GM12878 (cell line): ENCODE data around the gene PODN. TPM values are rescaled to one million over a fixed set of nuclear protein-coding genes. Genes with fewer than 3 reads are reported as not detected.

Experiments
- ATAC-seq: fragments of 200-7000 bp; cut with Tn5 transposase; 3 replicates; pipeline ENCODE4 v1.9.1; 2020; ENCODE audit warnings: mild to moderate bottlenecking, moderate library complexity
- BruUV-seq: library from RNA; stranded (reverse); fragments of 400-500 nt; replicated peaks from 2 replicates; lab custom pipeline; 2021; lab: Mats Ljungman, UMichigan
- CTCF ChIA-PET: fragments of 300-600 bp; sonication (Branson Sonifier 250); formaldehyde crosslinking; extraction: SDS; loops from one replicate; lab custom pipeline; 2021; ENCODE audit warnings: inconsistent platforms; lab: Yijun Ruan, JAX
- POLR2A ChIA-PET: fragments of 350-600 bp; formaldehyde crosslinking; extraction: SDS; loops from one replicate; lab custom pipeline; 2021; ENCODE audit warnings: inconsistent platforms; lab: Charles Lee
- RAD21 ChIA-PET: fragments of 300-600 bp; sonication (Branson Sonifier 250); formaldehyde crosslinking; loops from one replicate; lab custom pipeline; 2023; ENCODE audit warnings: antibody characterized with exemption; ENCODE audit not compliant: unreplicated experiment; lab: Charles Lee
- SMC1A ChIA-PET: fragments of 300-600 bp; sonication (Branson Sonifier 250); formaldehyde crosslinking; loops from one replicate; lab custom pipeline; 2023; ENCODE audit not compliant: unreplicated experiment, uncharacterized antibody; lab: Charles Lee
- DNase-seq: peaks from one replicate; pipeline ENCODE4 v3.0.0-alpha.2; 2011; ENCODE audit warnings: low read depth, low spot score
- FAIRE-seq: peaks from 3 replicates; lab custom pipeline; 2011; peaks lifted over from hg19 to GRCh38; lab: Jason Lieb, UNC
- H2AFZ ChIP-seq: 2 replicates; pipeline ENCODE4 v1.6.0; 2011; ENCODE audit warnings: low read depth, low read length, control low read depth; ENCODE audit not compliant: control insufficient read depth
- H3K27ac ChIP-seq: 2 replicates; pipeline ENCODE4 v1.5.1; 2011; ENCODE audit warnings: control low read depth; ENCODE audit not compliant: control insufficient read depth, insufficient read depth
- H3K27me3 ChIP-seq, 2 experiments: replicated peaks in 1 of 2; 2 replicates each; pipeline versions ENCODE4 v1.6.0 to v1.6.1; 2011; ENCODE audit warnings: low read length in 1 of 2; ENCODE audit not compliant: control insufficient read depth in 2 of 2, insufficient read depth in 2 of 2
- H3K36me3 ChIP-seq, 2 experiments: 2 replicates each; pipeline ENCODE4 v1.5.1; 2011; ENCODE audit warnings: low read length in 1 of 2; ENCODE audit not compliant: control insufficient read depth in 2 of 2, insufficient read depth in 2 of 2
- H3K4me1 ChIP-seq: 2 replicates; pipeline ENCODE4 v1.6.1; 2011; ENCODE audit warnings: mild to moderate bottlenecking, low read length, moderate library complexity, mixed read lengths; ENCODE audit not compliant: control insufficient read depth, insufficient read depth
- H3K4me2 ChIP-seq: 2 replicates; pipeline ENCODE4 v1.6.0; 2011; ENCODE audit warnings: control low read depth; ENCODE audit not compliant: control insufficient read depth, insufficient read depth
- H3K4me3 ChIP-seq: fragments of 200-600 bp; sonication (generic); 2 replicates; pipeline ENCODE4 v1.5.1; 2016
- H3K79me2 ChIP-seq: 2 replicates; pipeline ENCODE4 v1.6.0; 2011; ENCODE audit warnings: low read length; ENCODE audit not compliant: control insufficient read depth, insufficient read depth
- H3K9ac ChIP-seq: 2 replicates; pipeline ENCODE4 v1.8.0; 2011; ENCODE audit warnings: low read length, control low read depth, mixed read lengths; ENCODE audit not compliant: control insufficient read depth, insufficient read depth
- H3K9me3 ChIP-seq: replicated peaks from 3 replicates; pipeline ENCODE4 v1.5.1; 2011; ENCODE audit warnings: mild to moderate bottlenecking, low read length; ENCODE audit not compliant: control insufficient read depth, insufficient read depth
- H4K20me1 ChIP-seq: 2 replicates; pipeline ENCODE4 v1.6.0; 2011; ENCODE audit not compliant: control insufficient read depth, insufficient read depth
- ESRRA ChIP-seq: IDR thresholded peaks from 2 replicates; pipeline ENCODE4 v1.6.1; 2012; ENCODE audit warnings: mild to moderate bottlenecking, low read length, improper control_type of control experiment
- IKZF1 ChIP-seq: fragments of 450-650 bp; conservative IDR thresholded peaks from 2 replicates; pipeline ENCODE4 v1.6.1; 2017; ENCODE audit warnings: antibody characterized with exemption, mild to moderate bottlenecking
- MTA2 ChIP-seq: fragments of 450-650 bp; IDR thresholded peaks from 2 replicates; pipeline ENCODE4 v1.6.1; 2016; ENCODE audit warnings: low read depth, mild to moderate bottlenecking, moderate library complexity
- PML ChIP-seq: IDR thresholded peaks from 2 replicates; pipeline ENCODE4 v1.6.1; 2012; ENCODE audit warnings: low read length, inconsistent platforms
- POU2F2 ChIP-seq: IDR thresholded peaks from 3 replicates; pipeline ENCODE4 v1.6.1; 2011; ENCODE audit warnings: low read depth, mild to moderate bottlenecking, low read length, borderline replicate concordance
- RAD51 ChIP-seq: fragments of 450-650 bp; IDR thresholded peaks from 2 replicates; pipeline ENCODE4 v1.6.1; 2016; ENCODE audit warnings: moderate library complexity, mild to moderate bottlenecking, inconsistent platforms
- RFX5 ChIP-seq: IDR thresholded peaks from 2 replicates; pipeline ENCODE4 v1.6.1; 2011; ENCODE audit warnings: low read depth, low read length, improper control_type of control experiment
- SMC3 ChIP-seq: IDR thresholded peaks from 2 replicates; pipeline ENCODE4 v1.6.1; 2011; ENCODE audit warnings: low read length, improper control_type of control experiment, borderline replicate concordance
- SREBF2 ChIP-seq: IDR thresholded peaks from 2 replicates; pipeline ENCODE4 v1.6.1; 2012; ENCODE audit warnings: mild to moderate bottlenecking, low read length
- TAF1 ChIP-seq: IDR thresholded peaks from 2 replicates; pipeline ENCODE4 v1.6.1; 2011; ENCODE audit warnings: mild to moderate bottlenecking, low read depth, low read length, borderline replicate concordance
- ZNF207 ChIP-seq: fragments of 450-650 bp; IDR thresholded peaks from 2 replicates; pipeline ENCODE4 v1.6.1; 2014; ENCODE audit warnings: antibody characterized with exemption, mild to moderate bottlenecking, borderline replicate concordance
- ZNF274 ChIP-seq: IDR thresholded peaks from one replicate; pipeline ENCODE4 v1.8.0; 2011; ENCODE audit not compliant: insufficient read length, insufficient read depth
- ZSCAN29 ChIP-seq: fragments of 450-650 bp; IDR thresholded peaks from 2 replicates; pipeline ENCODE4 v1.6.1; 2017; ENCODE audit warnings: mild to moderate bottlenecking, moderate library complexity
- WGBS: methylation state at CpG from one replicate; pipeline ENCODE4 v1.1.6; 2016; ENCODE audit warnings: low lambda C conversion rate; ENCODE audit not compliant: insufficient replicate concordance, insufficient coverage; ENCODE audit errors: missing lambda C conversion rate; 5-methylcytosine and 5-hydroxymethylcytosine counted together
- in situ Hi-C: fragments of 300-500 bp; cut with MboI; formaldehyde crosslinking; loops from 9 replicates; pipeline ENCODE4 v1.14.3; 2018; ENCODE audit warnings: mixed read lengths
- intact Hi-C: fragments of 100-400 bp; cut with micrococcal nuclease; formaldehyde crosslinking; loops from one replicate; pipeline ENCODE4 v1.14.2; 2022; ENCODE audit not compliant: unreplicated experiment
- polyA plus RNA-seq, 11 experiments: library from polyadenylated mRNA; depleted of rRNA in 4 of 11; unstranded in 6 of 11; stranded (reverse) in 5 of 11; fragments of >200 nt; fragmentation: Nextera tagmentation in 4 of 11; fragmentation: Illumina TruSeq in 1 of 11; extraction: Ambion mirVana in 4 of 11; extraction: Trizol in 1 of 11; gene quantifications; 1 replicate in 1 of 11; 2 replicates in 10 of 11; pipeline versions ENCODE4 v1.2.1 to v1.2.3, GENCODE V29; 2011 to 2016; ENCODE audit warnings: inconsistent platforms in 2 of 11, missing spikeins in 2 of 11, low read depth in 1 of 11
- total RNA-seq, 4 experiments: library from RNA; depleted of rRNA in 3 of 4; stranded (reverse); fragments of >200 nt in 3 of 4; fragmentation: Illumina TruSeq in 1 of 4; extraction: Trizol in 1 of 4; gene quantifications; 2 replicates each; pipeline versions ENCODE4 v1.2.1 to v1.2.3, GENCODE V29; 2013 to 2021
- TF ChIP-seq, protein P1 (sequence below): fragments of 450-650 bp; IDR thresholded peaks from 2 replicates; pipeline ENCODE4 v1.6.1; 2016; ENCODE audit warnings: mild to moderate bottlenecking
- TF ChIP-seq, protein P2 (sequence below): IDR thresholded peaks from 2 replicates; pipeline ENCODE4 v1.6.1; 2011; ENCODE audit warnings: borderline replicate concordance, low read depth, mild to moderate bottlenecking, moderate library complexity, mixed read lengths, low read length; ENCODE audit not compliant: insufficient read depth; ENCODE audit errors: extremely low read length

PODN gene
- total and polyA plus RNA-seq, 10 of the 15 experiments (the other 5 are each of a cell fraction or from before 2014, with no cell fraction given) = 0.10 TPM; not detected in 9

DNA sequence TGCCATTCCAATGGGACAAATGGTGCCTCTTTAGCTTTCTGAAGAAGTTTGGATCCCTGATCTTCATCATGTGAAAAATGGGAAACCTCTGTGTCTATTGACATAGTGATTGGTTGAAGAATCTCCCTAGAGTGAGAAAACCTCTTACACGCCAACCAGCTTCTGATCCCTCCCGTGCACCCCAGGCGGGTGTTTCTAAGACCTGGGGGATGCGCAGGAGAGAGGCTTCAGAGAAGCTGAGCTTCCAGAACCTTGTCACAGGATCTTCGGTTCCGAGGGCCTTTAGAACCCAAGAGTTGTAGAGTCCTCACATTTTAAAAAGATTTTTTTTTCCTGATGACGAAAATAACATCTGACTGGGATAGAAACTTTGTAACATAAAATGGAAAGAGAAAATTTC lies 11.3 kb downstream of the PODN start:
- DNase-seq (no peak), FAIRE-seq (no peak), ATAC-seq (no peak)
- no peaks in the 10 kb centered on the region for H4K20me1 ChIP-seq
- CTCF ChIA-PET = no interaction called here
- SMC1A ChIA-PET = interaction anchor here (0.6 kb wide), 1 partner anchor 1380 kb away, joined by 3 read pairs; no protein-coding TSS in a partner anchor
- TF ChIP-seq SMC3 (no peak), SREBF2 (no peak), IKZF1 (no peak), MTA2 (no peak), ZNF207 (no peak), ZSCAN29 (no peak), POU2F2 (no peak), ESRRA (no peak), RAD51 (no peak), TAF1 (no peak), RFX5 (no peak), PML (no peak), ZNF274 (no peak)
- TF ChIP-seq, protein P1, sequence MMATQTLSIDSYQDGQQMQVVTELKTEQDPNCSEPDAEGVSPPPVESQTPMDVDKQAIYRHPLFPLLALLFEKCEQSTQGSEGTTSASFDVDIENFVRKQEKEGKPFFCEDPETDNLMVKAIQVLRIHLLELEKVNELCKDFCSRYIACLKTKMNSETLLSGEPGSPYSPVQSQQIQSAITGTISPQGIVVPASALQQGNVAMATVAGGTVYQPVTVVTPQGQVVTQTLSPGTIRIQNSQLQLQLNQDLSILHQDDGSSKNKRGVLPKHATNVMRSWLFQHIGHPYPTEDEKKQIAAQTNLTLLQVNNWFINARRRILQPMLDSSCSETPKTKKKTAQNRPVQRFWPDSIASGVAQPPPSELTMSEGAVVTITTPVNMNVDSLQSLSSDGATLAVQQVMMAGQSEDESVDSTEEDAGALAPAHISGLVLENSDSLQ = no peak
- TF ChIP-seq, protein P2, sequence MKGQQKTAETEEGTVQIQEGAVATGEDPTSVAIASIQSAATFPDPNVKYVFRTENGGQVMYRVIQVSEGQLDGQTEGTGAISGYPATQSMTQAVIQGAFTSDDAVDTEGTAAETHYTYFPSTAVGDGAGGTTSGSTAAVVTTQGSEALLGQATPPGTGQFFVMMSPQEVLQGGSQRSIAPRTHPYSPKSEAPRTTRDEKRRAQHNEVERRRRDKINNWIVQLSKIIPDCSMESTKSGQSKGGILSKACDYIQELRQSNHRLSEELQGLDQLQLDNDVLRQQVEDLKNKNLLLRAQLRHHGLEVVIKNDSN = no peak
- no peaks in the 10 kb centered on the region for H3K9me3 ChIP-seq
- no peaks in the 10 kb centered on the region for H3K36me3 ChIP-seq
- no peaks in the 10 kb centered on the region for H3K79me2 ChIP-seq
- intact Hi-C loops (no loop called here), in situ Hi-C loops (no loop called here)
- H3K27ac ChIP-seq = no peak overlapping the region
- H3K9ac ChIP-seq = no peak overlapping the region
- H3K4me2 ChIP-seq = no peak overlapping the region
- H3K4me3 ChIP-seq = no peak overlapping the region
- RAD21 ChIA-PET = no interaction called here
- WGBS = 39% methylated on average over 7 of the region's 7 CpGs
- BruUV-seq = no TSS peak
- POLR2A ChIA-PET = no interaction called here
- H3K4me1 ChIP-seq = no peaks in the 10 kb centered on the region
- H3K27me3 ChIP-seq = no peaks in the 10 kb centered on the region
- no peak overlapping the region for H2AFZ ChIP-seq
